ENCODE measurements around the gene GLRA1.

GRCh38 chr5:151799407-151799806 lies 125.2 kb downstream of the GLRA1 start:
- TF ChIP-seq CTCF (IDR thresholded peaks at IDR 0.05; ENCODE audit: low read depth, low read length, missing input control), result no peak
- TF ChIP-seq REST (IDR thresholded peaks at IDR 0.05), result no peak
- TF ChIP-seq EGR1 (IDR thresholded peaks at IDR 0.05; ENCODE audit: low read depth in 2 of 2), result no peak
- TF ChIP-seq TAF1 (conservative IDR thresholded peaks at IDR 0.05), result no peak
- no peak for TF ChIP-seq ZBTB33 (IDR thresholded peaks at IDR 0.05)
- TF ChIP-seq HNF4G (IDR thresholded peaks at IDR 0.05), result no peak
- TF ChIP-seq ATF3 (IDR thresholded peaks at IDR 0.05), result no peak

Measured in liver (tissue), 3 donors.